ENCODE measurements around the gene ZBTB40.

Gene ZBTB40

GRCh38 chr1:22471078-22471477, 19.4 kb downstream of the ZBTB40 start:
- peak; percentile 34 for DNase-seq

- DNase-seq, result no peak
These were observed 20.0 kb downstream of the ZBTB40 start for GRCh38 chr1:22471610-22472009.

- peak; percentile 35 for DNase-seq
These were observed 20.9 kb downstream of the ZBTB40 start for GRCh38 chr1:22472596-22472995.

GRCh38 chr1:22473952-22474351, 22.3 kb downstream of the ZBTB40 start:
- DNase-seq, result no peak

- no peak for DNase-seq
These were observed 24.9 kb downstream of the ZBTB40 start for GRCh38 chr1:22476566-22476965.

GRCh38 chr1:22483121-22483520, 31.5 kb downstream of the ZBTB40 start:
- DNase-seq, result no peak

- DNase-seq, result no peak
These were observed 33.2 kb downstream of the ZBTB40 start for GRCh38 chr1:22484706-22485345.

- no peak for DNase-seq
These were observed 33.8 kb downstream of the ZBTB40 start for GRCh38 chr1:22485431-22485830.

- no peak for DNase-seq
These were observed 36.1 kb downstream of the ZBTB40 start for GRCh38 chr1:22487781-22488180.

- no peak for DNase-seq
These were observed 36.7 kb downstream of the ZBTB40 start for GRCh38 chr1:22488319-22488718.

GRCh38 chr1:22489278-22489677, 37.6 kb downstream of the ZBTB40 start:
- no peak for DNase-seq

- DNase-seq, result no peak
These were observed 38.2 kb downstream of the ZBTB40 start for GRCh38 chr1:22489823-22490222.

GRCh38 chr1:22490309-22490708, 38.7 kb downstream of the ZBTB40 start:
- no peak for DNase-seq

- DNase-seq, result no peak
These were observed 40.5 kb downstream of the ZBTB40 start for GRCh38 chr1:22491995-22492715.

GRCh38 chr1:22494144-22494543, 42.5 kb downstream of the ZBTB40 start:
- no peak for DNase-seq

GRCh38 chr1:22494943-22495579, 43.4 kb downstream of the ZBTB40 start:
- DNase-seq, result no peak

- no peak for DNase-seq
These were observed 45.0 kb downstream of the ZBTB40 start for GRCh38 chr1:22496536-22497160.

- no peak for DNase-seq
These were observed 46.8 kb downstream of the ZBTB40 start for GRCh38 chr1:22498463-22498862.

- DNase-seq, result no peak
These were observed 48.4 kb downstream of the ZBTB40 start for GRCh38 chr1:22500058-22500457.

- DNase-seq, result peak; percentile 63
These were observed 48.8 kb downstream of the ZBTB40 start for GRCh38 chr1:22500471-22500870.

GRCh38 chr1:22502202-22502601, 50.6 kb downstream of the ZBTB40 start:
- DNase-seq, result no peak

GRCh38 chr1:22503721-22504410, 52.2 kb downstream of the ZBTB40 start:
- DNase-seq, result peak; percentile 24

GRCh38 chr1:22506130-22506692, 54.6 kb downstream of the ZBTB40 start:
- no peak for DNase-seq
